Lower leg skin (tissue), 3 donors: Measurements from ENCODE around the gene ARID1B.

Source experiments
- POLR2A ChIP-seq, 2 donors: fragments of 450-650 bp; IDR thresholded peaks; one replicate each; pipeline ENCODE4 v1.6.1; 2016 to 2017; ENCODE audit warnings: antibody characterized with exemption in 2 of 2, mild to moderate bottlenecking in 1 of 2, moderate library complexity in 1 of 2
- TF ChIP-seq, protein P1 (sequence below), 3 donors: fragments of 450-650 bp; IDR thresholded peaks; one replicate each; pipeline ENCODE4 v1.5.1; 2016; ENCODE audit warnings: antibody characterized with exemption in 3 of 3, mild to moderate bottlenecking in 3 of 3, moderate library complexity in 2 of 3

DNA sequence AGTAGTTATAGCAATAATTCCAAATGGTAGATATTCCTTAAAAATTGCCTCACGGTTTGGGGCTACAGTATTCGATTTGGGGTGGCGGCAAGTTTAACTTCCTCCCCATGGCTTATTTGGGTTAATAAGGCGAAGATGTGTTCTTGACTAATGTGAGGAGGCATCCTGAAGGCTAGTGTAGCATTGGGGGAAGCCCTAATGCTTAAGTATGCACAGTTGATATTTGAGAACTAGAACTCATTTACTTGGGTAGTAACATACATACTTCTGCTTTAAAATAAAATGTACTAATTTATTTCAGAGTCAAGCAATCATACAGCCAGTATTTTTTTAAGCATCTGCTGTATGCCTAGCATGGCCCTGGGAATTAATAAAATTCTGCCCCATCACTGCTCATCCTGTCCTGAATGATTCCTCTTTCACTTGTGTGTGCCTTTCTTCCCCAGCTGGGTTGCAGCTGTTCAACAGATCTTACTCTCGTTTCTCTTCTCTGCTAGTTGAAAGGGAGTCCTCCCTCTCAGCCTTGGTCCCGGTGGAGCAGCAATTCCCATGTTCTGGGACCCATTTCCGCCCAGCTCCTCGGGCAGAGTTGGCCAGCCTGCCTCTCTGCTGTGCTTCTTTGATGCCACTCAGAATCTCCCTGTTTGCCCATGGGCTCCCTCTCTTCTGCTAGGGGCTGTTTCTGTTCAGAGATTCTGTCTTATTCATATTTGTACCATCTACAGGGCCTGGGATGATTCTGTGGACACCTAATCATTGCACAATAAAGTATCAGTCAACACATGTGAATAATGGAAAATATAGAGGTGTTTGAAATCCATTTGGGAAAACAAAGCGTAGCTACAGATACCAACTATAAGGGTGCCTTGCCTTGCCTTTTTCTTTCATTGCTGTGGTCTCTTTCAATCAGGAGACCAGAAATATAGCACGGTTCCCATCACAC, 104.8 kb downstream of the ARID1B start:
- TF ChIP-seq, protein P1, sequence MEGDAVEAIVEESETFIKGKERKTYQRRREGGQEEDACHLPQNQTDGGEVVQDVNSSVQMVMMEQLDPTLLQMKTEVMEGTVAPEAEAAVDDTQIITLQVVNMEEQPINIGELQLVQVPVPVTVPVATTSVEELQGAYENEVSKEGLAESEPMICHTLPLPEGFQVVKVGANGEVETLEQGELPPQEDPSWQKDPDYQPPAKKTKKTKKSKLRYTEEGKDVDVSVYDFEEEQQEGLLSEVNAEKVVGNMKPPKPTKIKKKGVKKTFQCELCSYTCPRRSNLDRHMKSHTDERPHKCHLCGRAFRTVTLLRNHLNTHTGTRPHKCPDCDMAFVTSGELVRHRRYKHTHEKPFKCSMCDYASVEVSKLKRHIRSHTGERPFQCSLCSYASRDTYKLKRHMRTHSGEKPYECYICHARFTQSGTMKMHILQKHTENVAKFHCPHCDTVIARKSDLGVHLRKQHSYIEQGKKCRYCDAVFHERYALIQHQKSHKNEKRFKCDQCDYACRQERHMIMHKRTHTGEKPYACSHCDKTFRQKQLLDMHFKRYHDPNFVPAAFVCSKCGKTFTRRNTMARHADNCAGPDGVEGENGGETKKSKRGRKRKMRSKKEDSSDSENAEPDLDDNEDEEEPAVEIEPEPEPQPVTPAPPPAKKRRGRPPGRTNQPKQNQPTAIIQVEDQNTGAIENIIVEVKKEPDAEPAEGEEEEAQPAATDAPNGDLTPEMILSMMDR (IDR thresholded peaks at IDR 0.05), result no peak
- no peak for TF ChIP-seq POLR2A (IDR thresholded peaks at IDR 0.05)
